Panc1 (cell line): ENCODE results near the gene RCCD1. TPM values are rescaled to one million over a fixed set of nuclear protein-coding genes. Genes with fewer than 3 reads are reported as not detected.
A peak's percentile ranks its signal among the peaks of the same experiment; 100 is the strongest.

Source experiments
- ATAC-seq: fragments of 200-7000 bp; cut with Tn5 transposase; 2 replicates; pipeline ENCODE4 v1.9.1; 2020; ENCODE audit warnings: mild to moderate bottlenecking, moderate library complexity
- BruUV-seq: library from RNA; stranded (reverse); fragments of 400-500 nt; replicated peaks from 2 replicates; lab custom pipeline; 2021; lab: Mats Ljungman, UMichigan
- CTCF ChIA-PET: fragments of 300-600 bp; sonication (Branson Sonifier 250); formaldehyde crosslinking; loops from one replicate; lab custom pipeline; 2022; ENCODE audit warnings: antibody characterized with exemption; lab: Charles Lee
- POLR2A ChIA-PET: fragments of 300-600 bp; sonication (Branson Sonifier 250); formaldehyde crosslinking; loops from one replicate; lab custom pipeline; 2022; ENCODE audit warnings: antibody characterized with exemption; lab: Charles Lee
- DNase-seq: peaks from one replicate; pipeline ENCODE4 v3.0.0-alpha.2; 2010; ENCODE audit warnings: low read depth, low spot score
- H3K27ac ChIP-seq: 2 replicates; pipeline ENCODE4 v1.5.1; 2011; ENCODE audit warnings: mild to moderate bottlenecking, low read length, inconsistent platforms
- H3K27me3 ChIP-seq: fragments of 200-500 bp; sonication (Bioruptor generic); 2 replicates; pipeline ENCODE4 v1.6.0; 2014; ENCODE audit warnings: low read length, inconsistent platforms; ENCODE audit not compliant: control insufficient read depth, insufficient read depth
- H3K36me3 ChIP-seq: fragments of 200-500 bp; sonication (Bioruptor generic); 2 replicates; pipeline ENCODE4 v1.5.1; 2014; ENCODE audit warnings: inconsistent platforms, mild to moderate bottlenecking, low read length, moderate library complexity; ENCODE audit not compliant: control insufficient read depth, insufficient read depth
- H3K4me1 ChIP-seq: 2 replicates; pipeline ENCODE4 v1.5.1; 2011; ENCODE audit warnings: inconsistent platforms, mild to moderate bottlenecking, low read length, moderate library complexity; ENCODE audit not compliant: control insufficient read depth, insufficient read depth
- H3K4me3 ChIP-seq, 2 experiments: 2 replicates each; pipeline ENCODE4 v1.5.1; 2011 to 2012; ENCODE audit warnings: low read depth in 2 of 2, low read length in 2 of 2, mild to moderate bottlenecking in 2 of 2, inconsistent platforms in 1 of 2, moderate library complexity in 1 of 2
- H3K9me3 ChIP-seq: fragments of 200-500 bp; sonication (Bioruptor generic); 2 replicates; pipeline ENCODE4 v1.5.1; 2014; ENCODE audit warnings: low read depth, mild to moderate bottlenecking, inconsistent platforms, low read length, moderate library complexity; ENCODE audit not compliant: control insufficient read depth, insufficient read depth
- CTCF ChIP-seq: fragments of 450-650 bp; IDR thresholded peaks from 2 replicates; pipeline ENCODE4 v1.5.1; 2017; ENCODE audit warnings: mild to moderate bottlenecking
- POLR2AphosphoS5 ChIP-seq: IDR thresholded peaks from 2 replicates; pipeline ENCODE4 v1.6.1; 2012; ENCODE audit warnings: mild to moderate bottlenecking, low read depth, low read length, moderate library complexity
- REST ChIP-seq, 2 experiments: IDR thresholded peaks; 2 replicates each; pipeline ENCODE4 v1.6.1; 2011 to 2012; ENCODE audit warnings: low read depth in 2 of 2, control low read depth in 1 of 2, low read length in 1 of 2, mild to moderate bottlenecking in 1 of 2, moderate library complexity in 1 of 2; ENCODE audit not compliant: insufficient read depth in 1 of 2
- SIN3A ChIP-seq: IDR thresholded peaks from 2 replicates; pipeline ENCODE4 v1.6.1; 2012; ENCODE audit warnings: low read depth, mild to moderate bottlenecking, low read length, moderate library complexity, borderline replicate concordance; ENCODE audit not compliant: insufficient read depth
- TCF7L2 ChIP-seq: IDR thresholded peaks from 2 replicates; pipeline ENCODE4 v1.6.1; 2011; ENCODE audit warnings: mild to moderate bottlenecking, low read depth, low read length, inconsistent platforms
- in situ Hi-C: cut with HindIII; loops from 2 replicates; pipeline ENCODE4 v1.10.0; 2016; ENCODE audit warnings: low sequenced_read_pairs, low pct_unique_long_range_greater_than_20kb
- intact Hi-C: fragments of 100-400 bp; cut with micrococcal nuclease; formaldehyde crosslinking; loops from one replicate; pipeline ENCODE4 v1.10.0; 2022; ENCODE audit not compliant: unreplicated experiment
- total RNA-seq: library from RNA; stranded (reverse); gene quantifications from one replicate; pipeline ENCODE4 v1.2.1, GENCODE V29; 2021; ENCODE audit not compliant: unreplicated experiment

Gene RCCD1
- total RNA-seq, 1 experiment from 2014 or later, result 23.6 TPM

DNA sequence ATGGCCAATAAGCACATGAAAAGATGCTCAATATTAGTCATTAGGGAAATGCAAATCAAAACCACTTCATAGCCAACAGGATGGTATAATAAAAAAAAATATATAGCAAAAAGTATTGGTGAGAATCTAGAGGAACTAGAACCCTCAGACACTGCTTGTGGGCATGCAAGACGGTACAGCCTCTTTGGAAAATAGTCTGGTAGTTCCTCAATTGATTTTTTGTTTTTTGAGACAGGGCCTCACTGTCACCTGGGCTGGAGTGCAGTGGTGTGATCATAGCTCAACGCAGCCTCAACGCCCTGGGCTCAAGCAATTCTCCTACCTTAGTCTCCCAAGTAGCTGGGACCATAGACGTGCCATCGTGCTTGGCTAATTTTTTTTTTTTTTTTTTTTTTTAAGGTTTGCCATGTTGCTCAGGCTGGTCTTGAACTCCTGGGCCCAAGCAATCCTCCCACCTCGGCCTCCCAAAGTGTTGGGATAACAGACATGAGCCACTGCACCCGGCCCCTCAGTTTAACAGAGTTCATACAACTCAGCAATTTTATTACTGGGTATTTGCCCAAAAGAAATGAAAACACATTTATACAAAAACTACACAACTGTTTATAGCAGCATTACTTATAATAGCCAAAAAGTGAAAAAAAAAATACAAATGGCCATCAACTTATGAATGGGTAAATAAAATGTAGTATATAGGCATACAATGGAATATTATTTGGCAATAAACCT, 34.5 kb downstream of the RCCD1 start:
- ChIA-PET CTCF (interaction anchor here (0.6 kb wide), 1 partner anchor 12 kb away, joined by 3 read pairs; no protein-coding TSS in a partner anchor), POLR2A (no interaction called here)
- no peak for ATAC-seq

DNA sequence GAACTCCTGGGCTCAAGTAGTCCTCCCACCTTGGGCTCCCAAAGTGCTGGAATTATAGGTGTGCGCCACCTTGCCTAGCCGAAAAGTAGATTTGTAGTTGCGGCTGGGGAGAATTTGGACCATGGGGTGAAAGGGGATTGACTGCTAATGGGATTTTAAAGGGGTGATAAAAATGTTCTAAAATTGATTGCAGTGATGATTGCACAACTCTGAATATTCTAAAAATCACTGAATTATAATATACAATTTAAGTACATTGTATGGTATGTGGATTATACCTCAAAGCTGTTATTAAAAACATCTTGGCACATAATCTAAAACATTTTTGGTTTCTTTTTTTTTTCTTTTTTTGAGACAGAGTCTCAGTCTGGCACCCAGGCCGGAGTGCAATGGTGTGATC, 35.8 kb downstream of the RCCD1 start:
- H3K4me3 ChIP-seq, result no peak overlapping the region

More for the DNA sequence above, 34.5 kb downstream of the RCCD1 start:
- DNase-seq, result no peak
- Histone ChIP-seq H3K9me3 (no peaks in the 10 kb centered on the region), H3K27me3 (no peaks in the 10 kb centered on the region), H3K4me3 (peak overlapping the region in 1 of 2 experiments; percentile 46; a peak in 1 of 4 replicates), H3K27ac (peak overlapping the region; percentile 82), H3K4me1 (peaks cover 46% of the 10 kb centered on the region), H3K36me3 (no peaks in the 10 kb centered on the region; the same call in 1 of the 2 replicates)
- intact Hi-C loops, result no loop called here
- TF ChIP-seq SIN3A (no peak), REST (IDR thresholded peaks at IDR 0.05; ENCODE audit: insufficient read depth in 1 of 2, low read depth in 2 of 2, low read length in 1 of 2) (no peak), CTCF (no peak), TCF7L2 (no peak), POLR2AphosphoS5 (no peak)
- no TSS peak for BruUV-seq
- in situ Hi-C loops, result no loop called here

More for the DNA sequence above, 35.8 kb downstream of the RCCD1 start:
- TF ChIP-seq TCF7L2 (no peak), REST (IDR thresholded peaks at IDR 0.05; ENCODE audit: insufficient read depth in 1 of 2, low read depth in 2 of 2, low read length in 1 of 2) (no peak), POLR2AphosphoS5 (no peak), SIN3A (no peak), CTCF (no peak)
- Histone ChIP-seq H3K4me1 (peaks cover 49% of the 10 kb centered on the region), H3K36me3 (no peaks in the 10 kb centered on the region; the same call in 1 of the 2 replicates), H3K9me3 (no peaks in the 10 kb centered on the region), H3K27ac (0 out of 2 replicates have a peak overlapping the region, but pooled peaks have one; percentile 18), H3K27me3 (no peaks in the 10 kb centered on the region)
- in situ Hi-C loops (no loop called here), intact Hi-C loops (no loop called here)
- ChIA-PET POLR2A (no interaction called here), CTCF (no interaction called here)
- DNase-seq (no peak), ATAC-seq (no peak)
- BruUV-seq, result no TSS peak
